HFF-Myc (cell line): ENCODE measurements around the gene FRMPD3.

ENCODE experiments used
- DNase-seq: peaks from one replicate; pipeline ENCODE4 v3.0.0-alpha.2; 2011; ENCODE audit warnings: low read depth; ENCODE audit errors: extremely low read depth
- H3K4me3 ChIP-seq: replicated peaks from 2 replicates; pipeline ENCODE4 v1.5.1; 2011; ENCODE audit warnings: low read depth, mild to moderate bottlenecking, control low read depth, low read length
- TF ChIP-seq, protein P1 (sequence below): IDR thresholded peaks from 2 replicates; pipeline ENCODE4 v1.5.1; 2012; ENCODE audit warnings: mild to moderate bottlenecking, low read depth, low read length, control low read depth; ENCODE audit errors: missing control alignments

Gene FRMPD3

DNA sequence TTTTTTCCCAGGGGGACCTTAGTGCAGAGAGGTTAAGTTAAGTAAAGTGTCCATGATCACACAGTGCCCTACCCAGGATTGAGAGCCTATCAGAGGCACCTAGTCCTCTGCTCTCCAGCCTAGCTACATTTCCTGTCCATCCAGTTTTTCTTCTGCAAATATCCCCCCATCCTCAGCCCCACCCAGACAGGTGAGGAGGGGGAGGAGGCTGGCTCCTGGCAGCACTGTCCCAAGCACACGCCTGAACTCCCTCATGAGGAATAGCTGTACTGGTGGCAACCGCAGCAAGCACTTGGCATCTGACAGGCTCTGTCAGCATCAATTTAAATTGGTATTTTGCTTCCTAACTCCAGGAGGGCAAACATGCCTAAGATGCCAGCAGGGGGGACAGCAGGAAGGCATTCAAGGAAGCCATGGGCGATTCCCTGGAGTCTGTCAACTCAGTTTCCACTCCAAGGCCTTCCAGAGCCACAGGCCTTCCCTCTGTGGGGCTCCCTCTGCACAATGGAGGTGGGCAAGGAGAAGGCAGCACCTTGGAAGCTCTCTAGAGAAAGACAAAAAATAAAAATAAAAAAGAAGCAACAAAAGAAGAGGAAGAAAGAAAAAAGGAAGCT lies 6.4 kb upstream of the FRMPD3 start:
- TF ChIP-seq, protein P1, sequence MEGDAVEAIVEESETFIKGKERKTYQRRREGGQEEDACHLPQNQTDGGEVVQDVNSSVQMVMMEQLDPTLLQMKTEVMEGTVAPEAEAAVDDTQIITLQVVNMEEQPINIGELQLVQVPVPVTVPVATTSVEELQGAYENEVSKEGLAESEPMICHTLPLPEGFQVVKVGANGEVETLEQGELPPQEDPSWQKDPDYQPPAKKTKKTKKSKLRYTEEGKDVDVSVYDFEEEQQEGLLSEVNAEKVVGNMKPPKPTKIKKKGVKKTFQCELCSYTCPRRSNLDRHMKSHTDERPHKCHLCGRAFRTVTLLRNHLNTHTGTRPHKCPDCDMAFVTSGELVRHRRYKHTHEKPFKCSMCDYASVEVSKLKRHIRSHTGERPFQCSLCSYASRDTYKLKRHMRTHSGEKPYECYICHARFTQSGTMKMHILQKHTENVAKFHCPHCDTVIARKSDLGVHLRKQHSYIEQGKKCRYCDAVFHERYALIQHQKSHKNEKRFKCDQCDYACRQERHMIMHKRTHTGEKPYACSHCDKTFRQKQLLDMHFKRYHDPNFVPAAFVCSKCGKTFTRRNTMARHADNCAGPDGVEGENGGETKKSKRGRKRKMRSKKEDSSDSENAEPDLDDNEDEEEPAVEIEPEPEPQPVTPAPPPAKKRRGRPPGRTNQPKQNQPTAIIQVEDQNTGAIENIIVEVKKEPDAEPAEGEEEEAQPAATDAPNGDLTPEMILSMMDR = no peak
- DNase-seq = no peak
- no peak overlapping the region for H3K4me3 ChIP-seq

DNA sequence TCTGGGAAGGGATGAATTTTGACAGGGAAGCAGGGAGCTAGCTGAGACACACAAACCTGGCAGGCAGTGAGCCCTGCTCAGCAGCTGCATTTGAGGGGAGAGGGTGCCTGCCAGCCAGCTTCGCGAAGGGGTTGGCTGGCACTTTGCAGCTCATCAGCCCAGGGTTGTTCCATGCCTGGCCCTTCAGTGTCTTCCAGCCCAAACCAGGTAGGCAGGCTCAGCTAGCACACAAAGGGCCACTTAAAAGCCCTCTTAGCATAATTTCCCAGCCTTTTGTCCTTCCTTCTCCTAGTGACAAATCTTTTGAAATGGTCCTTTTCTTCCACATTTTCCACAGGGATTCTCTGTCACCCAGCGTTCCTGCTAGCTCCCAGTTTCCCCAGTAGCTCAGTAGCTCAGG lies 4.3 kb upstream of the FRMPD3 start:
- no peak overlapping the region for H3K4me3 ChIP-seq
- TF ChIP-seq, protein P1 = no peak
- DNase-seq = no peak

DNA sequence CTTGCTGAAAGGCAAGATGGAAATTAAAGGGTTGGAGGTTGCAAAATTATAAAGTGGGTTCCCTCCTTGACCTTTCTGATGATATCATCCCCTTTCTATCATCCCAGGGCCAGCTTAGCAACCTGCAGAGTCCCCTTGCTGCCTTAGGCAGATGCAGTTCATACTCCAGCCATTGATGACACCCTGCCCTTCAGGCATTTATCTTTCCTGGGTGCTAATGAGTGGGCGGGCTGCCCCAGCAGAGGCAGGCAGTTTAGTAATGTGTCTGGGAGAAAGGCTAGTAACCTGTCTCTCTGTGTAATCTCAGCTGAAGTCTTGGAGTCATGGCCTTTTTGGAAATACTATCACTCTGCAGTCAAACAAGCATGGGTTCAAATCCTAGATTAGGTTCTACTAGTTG lies 3.8 kb upstream of the FRMPD3 start:
- TF ChIP-seq, protein P1 = no peak
- no peak overlapping the region for H3K4me3 ChIP-seq
- DNase-seq = no peak

DNA sequence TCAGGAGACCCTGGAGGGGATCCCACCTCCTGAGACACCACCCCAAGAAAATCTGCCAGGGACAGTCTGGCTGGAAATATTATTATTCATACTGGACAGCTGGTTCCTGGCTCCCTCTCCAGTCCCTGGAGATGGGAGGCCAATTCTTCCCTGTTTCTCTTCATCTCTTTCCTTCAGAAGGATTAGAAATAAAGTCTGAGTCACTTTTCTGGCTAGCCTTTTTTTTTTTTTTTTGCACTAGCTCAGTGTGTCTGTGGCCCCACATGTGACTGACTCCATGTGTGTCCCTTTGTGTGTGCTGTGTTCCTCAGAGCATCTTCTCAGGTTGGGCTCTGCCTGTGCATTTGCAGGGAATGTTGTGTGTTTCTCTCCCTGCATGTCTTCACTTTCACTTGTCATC lies 1.8 kb upstream of the FRMPD3 start:
- no peak for DNase-seq
- H3K4me3 ChIP-seq = no peak overlapping the region
- TF ChIP-seq, protein P1 = no peak

DNA sequence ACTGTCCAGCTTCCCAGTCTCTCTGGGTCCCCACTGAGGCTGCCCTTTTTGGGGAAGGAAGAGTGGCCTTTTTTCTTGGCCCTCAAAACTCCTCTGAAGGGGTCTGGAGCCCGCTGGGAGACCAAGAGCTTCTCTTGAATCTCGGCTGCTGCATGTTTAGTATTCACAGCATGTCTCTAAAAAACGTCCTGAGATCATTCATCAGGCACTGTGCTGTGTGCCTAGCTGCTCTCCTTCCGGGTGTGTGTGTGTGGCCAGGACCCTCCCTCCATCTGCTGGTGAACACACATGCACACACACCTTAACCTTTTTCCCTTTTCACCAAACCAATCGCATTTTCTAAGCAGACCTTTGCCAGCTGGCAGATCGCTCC lies 841 bp upstream of the FRMPD3 start:
- TF ChIP-seq, protein P1 = no peak
- H3K4me3 ChIP-seq = no peak overlapping the region
- no peak for DNase-seq

DNA sequence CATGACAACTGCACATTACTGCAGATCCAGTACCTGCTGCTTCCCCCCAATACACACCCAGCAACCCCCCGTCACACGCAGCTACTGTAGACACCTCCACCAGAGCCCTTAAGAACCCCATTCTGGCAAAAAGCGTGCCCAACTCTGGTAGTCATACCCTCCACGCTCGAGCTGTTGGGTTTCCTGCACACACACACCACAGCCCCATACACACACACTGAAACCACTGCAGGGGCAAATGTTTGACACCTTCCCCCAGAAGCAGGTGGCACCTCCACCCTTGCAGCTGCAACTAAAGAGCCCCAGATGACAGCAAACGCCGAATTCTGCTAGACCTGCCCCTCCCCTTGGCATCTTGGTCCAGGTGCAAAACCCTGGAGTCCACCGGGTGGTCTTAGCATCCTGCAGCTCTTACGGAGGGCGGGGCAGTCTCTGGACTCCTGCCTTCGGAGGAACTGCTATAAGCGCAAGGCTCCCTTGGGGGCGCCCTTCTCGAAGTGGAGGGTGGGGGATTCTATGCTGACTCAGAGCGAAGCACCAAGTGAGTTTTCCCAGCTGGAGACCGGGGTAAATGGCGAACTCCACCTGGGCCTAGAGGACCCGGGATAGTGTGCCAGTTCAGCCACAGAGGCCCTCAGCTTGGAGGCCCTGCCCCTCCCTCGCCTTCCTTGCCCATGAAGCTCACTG lies 1.5 kb downstream of the FRMPD3 start:
- TF ChIP-seq, protein P1 = no peak
- DNase-seq = no peak
- no peak overlapping the region for H3K4me3 ChIP-seq
